GM23248 (cell line): Measurements from ENCODE around the gene NXPE4. TPM values are rescaled to one million over a fixed set of nuclear protein-coding genes. Genes with fewer than 3 reads are reported as not detected.
"Not testable (repeated sequence)": the region's sequence is repeated elsewhere in the genome, so short reads cannot be mapped to it uniquely, and the experiment has no call there.

Source experiments
- DNase-seq: peaks from one replicate; pipeline ENCODE4 v3.0.0-alpha.2; 2015
- H2AFZ ChIP-seq: fragments of 200-600 bp; sonication (generic); 2 replicates; pipeline ENCODE4 v1.6.1; 2016; ENCODE audit warnings: antibody characterized with exemption
- H3F3A ChIP-seq: fragments of 200-600 bp; sonication (generic); 2 replicates; pipeline ENCODE4 v1.6.1; 2016; ENCODE audit warnings: mild to moderate bottlenecking, antibody characterized with exemption, mixed run types; ENCODE audit not compliant: insufficient read depth
- H3K27ac ChIP-seq: fragments of 200-600 bp; sonication (generic); 2 replicates; pipeline ENCODE4 v1.5.1; 2016; ENCODE audit warnings: mild to moderate bottlenecking
- H3K27me3 ChIP-seq: fragments of 200-600 bp; sonication (generic); replicated peaks from 2 replicates; pipeline ENCODE4 v1.6.1; 2016; ENCODE audit warnings: mild to moderate bottlenecking; ENCODE audit not compliant: insufficient read depth
- H3K36me3 ChIP-seq: fragments of 200-600 bp; sonication (generic); 2 replicates; pipeline ENCODE4 v1.6.1; 2016; ENCODE audit warnings: low read depth, mild to moderate bottlenecking
- H3K4me1 ChIP-seq: fragments of 200-600 bp; sonication (generic); 2 replicates; pipeline ENCODE4 v1.6.1; 2016; ENCODE audit warnings: mild to moderate bottlenecking; ENCODE audit not compliant: insufficient read depth
- H3K4me2 ChIP-seq: fragments of 200-600 bp; sonication (generic); one replicate; pipeline ENCODE4 v1.6.1; 2016; ENCODE audit warnings: mild to moderate bottlenecking; ENCODE audit not compliant: unreplicated experiment
- H3K4me3 ChIP-seq: fragments of 200-600 bp; sonication (generic); 2 replicates; pipeline ENCODE4 v1.5.1; 2016; ENCODE audit warnings: mild to moderate bottlenecking
- H3K79me2 ChIP-seq: fragments of 200-600 bp; sonication (generic); 2 replicates; pipeline ENCODE4 v1.6.1; 2016; ENCODE audit warnings: mild to moderate bottlenecking; ENCODE audit not compliant: insufficient read depth
- H3K9ac ChIP-seq: fragments of 200-600 bp; sonication (generic); 2 replicates; pipeline ENCODE4 v1.6.1; 2016; ENCODE audit warnings: mild to moderate bottlenecking
- H3K9me2 ChIP-seq: fragments of 200-600 bp; sonication (generic); 2 replicates; pipeline ENCODE4 v1.6.1; 2016; ENCODE audit warnings: mixed run types, mild to moderate bottlenecking, moderate library complexity; ENCODE audit not compliant: insufficient read depth
- H3K9me3 ChIP-seq: fragments of 200-600 bp; sonication (generic); one replicate; pipeline ENCODE4 v1.6.1; 2017; ENCODE audit warnings: low read depth
- H4K20me1 ChIP-seq: fragments of 200-600 bp; sonication (generic); 2 replicates; pipeline ENCODE4 v1.6.0; 2016; ENCODE audit not compliant: insufficient read depth
- EZH2 ChIP-seq: fragments of 200-600 bp; sonication (generic); IDR thresholded peaks from 2 replicates; pipeline ENCODE4 v1.6.1; 2018; ENCODE audit warnings: antibody characterized with exemption, mild to moderate bottlenecking; ENCODE audit not compliant: insufficient read depth, poor library complexity, severe bottlenecking
- EZH2phosphoT487 ChIP-seq: fragments of 200-600 bp; sonication (generic); IDR thresholded peaks from 2 replicates; pipeline ENCODE4 v1.6.1; 2018; ENCODE audit warnings: antibody characterized with exemption, moderate library complexity, mild to moderate bottlenecking, low read depth; ENCODE audit not compliant: insufficient read depth
- WGBS, 2 experiments: methylation state at CpG; one replicate each; pipeline ENCODE4 v1.1.6; 2015 to 2017; ENCODE audit warnings: low lambda C conversion rate in 2 of 2, low coverage in 1 of 2; ENCODE audit errors: missing lambda C conversion rate in 2 of 2; 5-methylcytosine and 5-hydroxymethylcytosine counted together
- in situ Hi-C: fragments of 300-500 bp; cut with MboI; formaldehyde crosslinking; loops from 2 replicates; pipeline ENCODE4 v1.15.0; 2020
- polyA plus RNA-seq: library from polyadenylated mRNA; unstranded; fragments of >200 nt; fragmentation: Nextera tagmentation; extraction: Ambion mirVana; gene quantifications from 2 replicates; pipeline ENCODE4 v1.2.1, GENCODE V29; 2016
- total RNA-seq: library from RNA; depleted of rRNA; stranded (reverse); fragments of >200 nt; shearing (Covaris generic); gene quantifications from 2 replicates; pipeline ENCODE4 v1.2.3, GENCODE V29; 2014

NXPE4 gene
- total and polyA plus RNA-seq, 2 experiments from 2014 or later: not detected

GRCh38 chr11:114605370-114605769, 9.8 kb upstream of the NXPE4 start:
- H3K9ac ChIP-seq: no peak overlapping the region
- no peaks in the 10 kb centered on the region for H4K20me1 ChIP-seq
- H3K4me2 ChIP-seq: no peak overlapping the region
- no peaks in the 10 kb centered on the region for H3K27me3 ChIP-seq
- H3K9me2 ChIP-seq: no peaks in the 10 kb centered on the region
- H3K36me3 ChIP-seq: no peaks in the 10 kb centered on the region
- no peak for DNase-seq
- H3K4me3 ChIP-seq: no peak overlapping the region
- no peak for TF ChIP-seq EZH2
- no peaks in the 10 kb centered on the region for H3K79me2 ChIP-seq
- no peak overlapping the region for H3K27ac ChIP-seq
- no peaks in the 10 kb centered on the region for H3F3A ChIP-seq
- 54 to 62% methylated on average over 10 of the region's 10 CpGs for WGBS, 2 experiments
- no peaks in the 10 kb centered on the region for H3K4me1 ChIP-seq
- no peak overlapping the region for H2AFZ ChIP-seq
- no peaks in the 10 kb centered on the region for H3K9me3 ChIP-seq
- in situ Hi-C loops: no loop called here

DNA sequence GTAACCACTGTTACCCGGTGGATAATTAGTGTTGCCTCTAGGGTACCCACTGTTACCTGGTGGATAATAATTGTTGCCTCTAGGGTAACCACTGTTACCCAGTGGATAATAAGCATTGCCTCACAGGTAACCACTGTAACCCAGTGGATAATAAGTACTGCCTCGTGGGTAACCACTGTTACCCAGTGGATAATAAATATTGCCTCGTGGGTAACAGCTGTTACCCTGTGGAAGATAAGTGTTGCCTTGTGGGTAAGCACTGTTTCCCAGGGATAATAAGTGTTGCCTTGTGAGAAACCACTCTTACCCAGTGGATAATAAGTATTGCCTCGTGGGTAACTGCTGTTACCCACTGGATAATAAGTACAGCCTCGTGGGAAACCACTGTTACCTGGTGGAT, 9.3 kb upstream of the NXPE4 start:
- no peak overlapping the region for H3K27ac ChIP-seq
- in situ Hi-C loops: no loop called here
- no peaks in the 10 kb centered on the region for H3F3A ChIP-seq
- no peaks in the 10 kb centered on the region for H4K20me1 ChIP-seq
- H3K4me2 ChIP-seq: no peak overlapping the region
- no peaks in the 10 kb centered on the region for H3K9me2 ChIP-seq
- H3K4me1 ChIP-seq: no peaks in the 10 kb centered on the region
- no peaks in the 10 kb centered on the region for H3K27me3 ChIP-seq
- 26 to 27% methylated on average over 5 of the region's 5 CpGs for WGBS, 2 experiments
- H3K9ac ChIP-seq: no peak overlapping the region
- H3K9me3 ChIP-seq: no peaks in the 10 kb centered on the region
- TF ChIP-seq EZH2phosphoT487 (no peak), EZH2 (no peak)
- no peak for DNase-seq
- H3K79me2 ChIP-seq: no peaks in the 10 kb centered on the region
- no peaks in the 10 kb centered on the region for H3K36me3 ChIP-seq
- H3K4me3 ChIP-seq: no peak overlapping the region
- H2AFZ ChIP-seq: no peak overlapping the region

DNA sequence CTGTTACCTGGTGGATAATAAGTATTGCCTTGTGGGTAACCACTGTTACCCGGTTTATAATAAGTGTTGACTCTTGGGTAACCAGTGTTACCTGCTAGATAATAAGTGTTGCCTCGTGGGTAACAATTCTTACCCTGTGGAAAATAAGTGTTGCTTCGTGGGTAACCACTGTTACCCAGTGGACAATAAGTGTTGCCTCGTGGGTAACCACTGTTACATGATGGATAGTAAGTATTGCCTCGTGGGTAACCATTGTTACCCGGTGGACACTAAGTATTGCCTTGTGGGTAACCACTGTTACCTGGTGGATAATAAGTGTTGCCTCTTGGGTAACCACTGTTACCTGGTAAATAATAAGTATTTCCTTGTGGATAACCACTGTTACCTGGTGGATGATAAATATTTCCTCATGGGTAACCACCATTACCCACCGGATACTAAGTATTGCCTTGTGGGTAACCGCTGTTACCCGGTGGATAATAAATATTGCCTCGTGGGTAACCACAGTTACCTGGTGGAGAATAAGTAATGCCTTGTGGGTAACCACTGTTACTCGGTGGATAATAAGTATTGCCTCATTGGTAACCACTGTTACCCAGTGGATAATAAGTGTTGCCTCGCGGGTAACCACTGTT, 8.7 kb upstream of the NXPE4 start:
- Histone ChIP-seq H3F3A (no peaks in the 10 kb centered on the region), H2AFZ (no peak overlapping the region), H3K9me2 (no peaks in the 10 kb centered on the region), H3K27ac (no peak overlapping the region), H3K9ac (no peak overlapping the region), H3K79me2 (no peaks in the 10 kb centered on the region), H4K20me1 (no peaks in the 10 kb centered on the region), H3K36me3 (no peaks in the 10 kb centered on the region), H3K4me1 (no peaks in the 10 kb centered on the region), H3K4me3 (no peak overlapping the region), H3K9me3 (no peaks in the 10 kb centered on the region), H3K27me3 (no peaks in the 10 kb centered on the region), H3K4me2 (no peak overlapping the region)
- TF ChIP-seq EZH2phosphoT487 (no peak), EZH2 (no peak)
- 60 to 64% methylated on average over 13 of the region's 13 CpGs for WGBS, 2 experiments
- no peak for DNase-seq
- in situ Hi-C loops: no loop called here

DNA sequence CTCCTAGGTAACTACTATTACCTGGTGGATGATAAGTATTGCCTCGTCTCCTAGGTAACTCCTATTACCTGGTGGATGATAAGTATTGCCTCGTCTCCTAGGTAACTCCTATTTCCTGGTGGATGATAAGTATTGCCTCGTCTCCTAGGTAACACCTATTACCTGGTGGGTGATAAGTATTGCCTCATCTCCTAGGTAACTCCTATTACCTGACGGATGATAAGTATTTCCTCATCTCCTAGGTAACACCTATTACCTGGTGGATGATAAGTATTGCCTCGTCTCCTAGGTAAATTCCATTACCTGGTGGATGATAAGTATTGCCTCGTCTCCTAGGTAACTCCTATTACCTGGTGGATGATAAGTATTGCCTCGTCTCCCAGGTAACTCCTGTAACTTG, 7.6 kb upstream of the NXPE4 start:
- H3K9ac ChIP-seq, H3K9me2 ChIP-seq: not testable (repeated sequence)

GRCh38 chr11:114598461-114598860, 2.9 kb upstream of the NXPE4 start:
- Histone ChIP-seq H2AFZ (no peak overlapping the region), H3K4me1 (no peaks in the 10 kb centered on the region), H3K4me3 (no peak overlapping the region), H3K9ac (no peak overlapping the region), H3F3A (no peaks in the 10 kb centered on the region), H3K36me3 (no peaks in the 10 kb centered on the region), H3K4me2 (no peak overlapping the region), H3K9me3 (no peaks in the 10 kb centered on the region), H3K27ac (no peak overlapping the region), H4K20me1 (no peaks in the 10 kb centered on the region), H3K79me2 (no peaks in the 10 kb centered on the region), H3K9me2 (no peaks in the 10 kb centered on the region), H3K27me3 (no peaks in the 10 kb centered on the region)
- no peak for DNase-seq
- TF ChIP-seq EZH2phosphoT487 (no peak), EZH2 (no peak)
- WGBS, 2 experiments: 25 to 39% methylated on average over 1 of the region's 1 CpG
- in situ Hi-C loops: no loop called here

More for the DNA sequence above, 7.6 kb upstream of the NXPE4 start:
- H3K36me3 ChIP-seq, H3K79me2 ChIP-seq, H3F3A ChIP-seq, H4K20me1 ChIP-seq, H3K4me2 ChIP-seq, H3K9me3 ChIP-seq, H3K4me1 ChIP-seq, in situ Hi-C loops, H3K27me3 ChIP-seq, DNase-seq, H3K27ac ChIP-seq, H3K4me3 ChIP-seq, H2AFZ ChIP-seq: not testable (repeated sequence)
- WGBS, 2 experiments: 50 to 58% methylated on average over 7 of the region's 7 CpGs
